Psoas muscle (tissue), 8 donors: ENCODE data around the gene MGA. TPM values are rescaled to one million over a fixed set of nuclear protein-coding genes. Genes with fewer than 3 reads are reported as not detected.
A peak's percentile ranks its signal among the peaks of the same experiment; 100 is the strongest.

Source experiments
- ATAC-seq, 4 donors: fragments of 200-7000 bp; cut with Tn5 transposase; one replicate each; pipeline ENCODE4 v1.9.1; 2020; ENCODE audit warnings: moderate library complexity in 3 of 4, mild to moderate bottlenecking in 2 of 4
- DNase-seq, 2 donors: peaks; one replicate each; pipeline ENCODE4 v3.0.0-alpha.2; 2020
- H3K27ac ChIP-seq: fragments of 200-600 bp; one replicate; pipeline ENCODE4 v1.8.0; 2022
- H3K27me3 ChIP-seq, 3 donors: fragments of 200-600 bp in 1 of 3; one replicate each; pipeline versions ENCODE4 v1.6.1 to v1.8.0; 2013 to 2022; ENCODE audit warnings: low read length in 2 of 3, mild to moderate bottlenecking in 2 of 3, moderate library complexity in 1 of 3; ENCODE audit not compliant: insufficient read depth in 3 of 3
- H3K36me3 ChIP-seq, 2 donors: fragments of 200-600 bp in 1 of 2; one replicate each; pipeline versions ENCODE4 v1.6.1 to v1.8.0; 2013 to 2022; ENCODE audit warnings: low read depth in 1 of 2, mild to moderate bottlenecking in 1 of 2, moderate library complexity in 1 of 2; ENCODE audit not compliant: insufficient read depth in 1 of 2
- H3K4me1 ChIP-seq: fragments of 200-600 bp; one replicate; pipeline ENCODE4 v1.8.0; 2022
- H3K4me3 ChIP-seq: fragments of 200-600 bp; one replicate; pipeline ENCODE4 v1.8.0; 2022; ENCODE audit warnings: mild to moderate bottlenecking
- H3K9me3 ChIP-seq: fragments of 200-600 bp; one replicate; pipeline ENCODE4 v1.8.0; 2022
- WGBS, 3 donors: extraction: QIAGEN DNeasy Blood & Tissue Kit; methylation state at CpG; one replicate each; pipeline versions ENCODE4 v1.1.6 to v1.1.7; 2013; 5-methylcytosine and 5-hydroxymethylcytosine counted together
- intact Hi-C, 2 donors: fragments of 100-400 bp; cut with DNase I; formaldehyde crosslinking; loops; one replicate each; pipeline versions ENCODE4 v1.11.0 to v1.14.2; 2022
- polyA plus RNA-seq, 3 donors: library from polyadenylated mRNA; stranded (reverse); fragments of 200-250 nt; gene quantifications; one replicate each; pipeline ENCODE4 v1.2.3, GENCODE V29; 2013
- total RNA-seq, 4 donors: library from RNA; stranded (reverse); fragmentation: NEBNext Ultra II Directional in 2 of 4; extraction: Animal tissue kit (Norgen Biotek cat#: 25700) in 2 of 4; gene quantifications; one replicate each; pipeline versions ENCODE4 v1.2.1 to v1.2.4, GENCODE V29; 2021 to 2023
- TF ChIP-seq, protein P1 (sequence below): fragments of 200-600 bp; IDR thresholded peaks from one replicate; pipeline ENCODE4 v1.8.0; 2022; ENCODE audit warnings: antibody characterized with exemption
- donor health status: healthy with polysubstance abuse.
- donor health status: DM: no; HTN: no; CAD: no; lungs with moderate emphysema.
- donor health status: Bipolar disorder and iron deficiency.
- donor health status: healthy.
- donor health status: DM: yes; HTN: yes; CAD: no.
- donor health status: DM: no; HTN: no; CAD: no.
- donor health status: DM: no; HTN: no; CAD: no.
- donor health status: DM: yes; HTN: yes; CAD: no.

The MGA gene
- total and polyA plus RNA-seq, 7 donors, result 2.6 to 25.8 (median 13.1) TPM

DNA sequence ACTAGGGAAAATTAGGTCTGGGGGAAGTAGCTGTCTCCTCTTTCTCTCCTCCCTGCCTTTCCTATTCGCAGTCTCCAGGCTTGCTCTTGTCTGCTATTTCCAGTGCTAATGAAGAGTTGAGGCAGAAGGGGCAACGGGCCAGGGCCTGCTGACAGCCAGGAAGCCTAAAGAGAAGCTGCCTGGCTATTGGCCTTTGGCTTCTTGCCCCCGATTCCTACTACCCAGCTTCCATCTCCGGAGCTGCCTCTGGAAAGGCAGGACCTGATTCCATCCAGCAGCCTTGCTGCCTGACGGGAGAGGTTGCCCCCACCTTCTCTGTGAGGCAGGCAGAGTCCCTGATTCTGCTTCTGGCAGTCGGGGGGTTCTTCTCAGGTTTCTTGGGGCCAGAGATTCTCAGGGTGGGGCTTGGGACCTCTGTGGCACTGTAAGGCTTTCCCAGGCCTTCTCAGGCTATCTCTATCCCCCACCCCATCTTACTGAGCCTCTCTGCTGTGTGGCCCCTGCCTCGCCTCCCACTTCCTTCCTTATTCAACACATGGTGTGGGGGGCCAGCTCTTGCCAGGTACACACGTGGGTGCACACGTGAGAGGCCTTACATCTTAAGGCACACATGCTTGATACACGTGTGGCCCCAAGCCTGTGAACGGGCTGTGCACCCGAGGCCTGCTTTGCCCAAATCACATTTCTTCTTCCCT is 149.5 kb downstream of the MGA start:
- 66 to 74% (median 70%) methylated on average over 12 of the region's 12 CpGs for WGBS, 3 donors

DNA sequence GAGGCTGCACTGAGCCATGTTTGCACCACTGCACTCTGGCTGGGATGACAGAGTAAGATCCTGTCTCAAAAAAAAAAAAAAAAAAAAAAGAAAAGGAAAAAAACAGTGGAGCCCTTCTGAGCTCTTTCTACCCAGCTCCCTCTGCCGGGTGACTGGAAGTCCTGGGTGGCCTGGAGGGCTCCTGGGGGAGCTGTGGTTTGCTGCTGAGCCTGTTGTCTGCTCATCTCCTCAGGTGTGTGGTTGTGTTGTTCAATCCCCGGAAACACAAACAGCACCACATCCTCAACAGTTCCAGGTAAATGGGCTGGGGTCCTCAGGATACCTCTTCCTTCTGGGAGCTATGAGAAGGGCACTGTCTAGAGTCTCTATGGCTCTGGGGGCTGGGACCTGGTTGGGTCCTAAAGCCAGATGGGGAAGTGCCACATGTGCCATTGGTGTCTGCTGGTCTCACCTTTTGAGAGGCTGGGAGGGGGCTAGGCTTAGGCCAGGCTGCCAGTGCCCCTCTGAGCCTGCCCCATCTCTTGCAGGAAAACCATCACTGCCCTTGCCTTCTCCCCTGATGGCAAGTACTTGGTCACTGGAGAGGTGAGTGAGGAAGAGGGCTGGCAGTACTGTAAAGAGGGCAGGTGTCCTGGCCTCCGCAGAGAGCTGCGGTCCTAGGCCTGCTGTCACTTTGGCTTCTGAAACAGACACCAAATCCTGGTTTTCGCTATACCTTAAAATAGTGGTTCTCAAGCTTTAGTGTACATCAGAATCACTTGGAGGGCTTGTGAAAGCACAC is 150.6 kb downstream of the MGA start:
- no peak for DNase-seq
- intact Hi-C loops, result loop anchor here (1.0 to 5.0 kb wide), 4 partner anchors 36 to 344 kb away; partner anchors contain the start of genes MAPKBP1 (in 2 of the 2) and TYRO3 (in 1 of the 2)
- WGBS, 3 donors, result 75 to 95% (median 79%) methylated on average over 5 of the region's 5 CpGs
- peak in 1 of 4 donors; percentile 17 for ATAC-seq
- Histone ChIP-seq H3K9me3 (no peaks in the 10 kb centered on the region), H3K27me3 (no peaks in the 10 kb centered on the region), H3K4me3 (no peak overlapping the region), H3K27ac (no peak overlapping the region), H3K4me1 (no peaks in the 10 kb centered on the region), H3K36me3 (peaks cover 3 to 31% of the 10 kb centered on the region in 2 donors)
- TF ChIP-seq, protein P1, sequence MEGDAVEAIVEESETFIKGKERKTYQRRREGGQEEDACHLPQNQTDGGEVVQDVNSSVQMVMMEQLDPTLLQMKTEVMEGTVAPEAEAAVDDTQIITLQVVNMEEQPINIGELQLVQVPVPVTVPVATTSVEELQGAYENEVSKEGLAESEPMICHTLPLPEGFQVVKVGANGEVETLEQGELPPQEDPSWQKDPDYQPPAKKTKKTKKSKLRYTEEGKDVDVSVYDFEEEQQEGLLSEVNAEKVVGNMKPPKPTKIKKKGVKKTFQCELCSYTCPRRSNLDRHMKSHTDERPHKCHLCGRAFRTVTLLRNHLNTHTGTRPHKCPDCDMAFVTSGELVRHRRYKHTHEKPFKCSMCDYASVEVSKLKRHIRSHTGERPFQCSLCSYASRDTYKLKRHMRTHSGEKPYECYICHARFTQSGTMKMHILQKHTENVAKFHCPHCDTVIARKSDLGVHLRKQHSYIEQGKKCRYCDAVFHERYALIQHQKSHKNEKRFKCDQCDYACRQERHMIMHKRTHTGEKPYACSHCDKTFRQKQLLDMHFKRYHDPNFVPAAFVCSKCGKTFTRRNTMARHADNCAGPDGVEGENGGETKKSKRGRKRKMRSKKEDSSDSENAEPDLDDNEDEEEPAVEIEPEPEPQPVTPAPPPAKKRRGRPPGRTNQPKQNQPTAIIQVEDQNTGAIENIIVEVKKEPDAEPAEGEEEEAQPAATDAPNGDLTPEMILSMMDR, result no peak

More for the DNA sequence above, 149.5 kb downstream of the MGA start:
- Histone ChIP-seq H3K4me1 (no peaks in the 10 kb centered on the region), H3K36me3 (peaks cover 3 to 20% of the 10 kb centered on the region in 2 donors), H3K27ac (no peak overlapping the region), H3K9me3 (no peaks in the 10 kb centered on the region), H3K27me3 (no peaks in the 10 kb centered on the region), H3K4me3 (no peak overlapping the region)
- ATAC-seq (no peak), DNase-seq (no peak)
- intact Hi-C loops, result loop anchor here (2.0 to 5.0 kb wide), 3 partner anchors 35 to 342 kb away; partner anchors contain the start of genes MAPKBP1 (in 1 of the 2) and TYRO3 (in 1 of the 2)
- TF ChIP-seq, protein P1, result no peak

DNA sequence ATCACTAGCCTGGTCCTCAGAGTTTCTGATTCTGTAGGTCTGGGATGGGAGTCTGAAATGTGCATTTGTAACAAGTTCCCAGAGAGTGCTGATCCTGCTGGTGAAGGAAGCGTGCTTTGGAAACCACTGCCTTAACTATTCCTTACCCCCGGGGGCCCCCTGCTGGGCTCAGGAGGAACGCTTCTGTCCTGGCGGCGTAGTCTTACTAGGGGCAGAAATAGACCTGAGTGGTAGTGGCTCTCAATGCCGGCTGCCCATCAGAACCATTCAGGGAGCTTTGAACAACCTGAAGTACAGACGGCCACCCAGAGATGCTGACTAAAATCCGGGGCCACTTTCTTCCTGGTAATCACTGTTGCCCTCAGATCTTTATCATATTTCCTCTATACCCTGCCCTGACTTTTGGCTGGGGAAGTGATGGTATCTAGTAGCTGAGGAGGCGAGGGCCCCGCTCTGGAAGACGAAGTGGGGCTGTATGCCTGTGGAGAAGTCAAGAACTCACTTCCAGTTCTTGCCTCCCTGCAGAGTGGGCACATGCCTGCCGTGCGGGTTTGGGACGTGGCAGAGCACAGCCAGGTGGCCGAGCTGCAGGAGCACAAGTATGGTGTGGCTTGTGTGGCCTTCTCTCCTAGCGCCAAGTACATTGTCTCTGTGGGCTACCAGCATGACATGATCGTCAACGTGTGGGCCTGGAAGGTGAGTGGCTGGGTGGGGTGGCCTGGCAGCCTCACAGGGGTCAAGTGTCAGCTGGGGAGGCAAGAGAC is 151.4 kb downstream of the MGA start:
- intact Hi-C loops, result loop anchor here (1.0 to 5.0 kb wide), 4 partner anchors 37 to 344 kb away; partner anchors contain the start of genes MAPKBP1 (in 2 of the 2) and TYRO3 (in 1 of the 2)
- DNase-seq (peak; percentile 86 to 91), ATAC-seq (peak; percentile 95 to 99 (median 98))
- no peaks in the 10 kb centered on the region for H3K9me3 ChIP-seq
- no peak overlapping the region for H3K4me3 ChIP-seq
- 51 to 54% (median 51%) methylated on average over 18 of the region's 18 CpGs for WGBS, 3 donors
- H3K27ac ChIP-seq, result no peak overlapping the region
- H3K27me3 ChIP-seq, result no peaks in the 10 kb centered on the region
- TF ChIP-seq, protein P1, result peak; percentile 92
- peaks cover 3 to 39% of the 10 kb centered on the region in 2 donors for H3K36me3 ChIP-seq
- no peaks in the 10 kb centered on the region for H3K4me1 ChIP-seq

DNA sequence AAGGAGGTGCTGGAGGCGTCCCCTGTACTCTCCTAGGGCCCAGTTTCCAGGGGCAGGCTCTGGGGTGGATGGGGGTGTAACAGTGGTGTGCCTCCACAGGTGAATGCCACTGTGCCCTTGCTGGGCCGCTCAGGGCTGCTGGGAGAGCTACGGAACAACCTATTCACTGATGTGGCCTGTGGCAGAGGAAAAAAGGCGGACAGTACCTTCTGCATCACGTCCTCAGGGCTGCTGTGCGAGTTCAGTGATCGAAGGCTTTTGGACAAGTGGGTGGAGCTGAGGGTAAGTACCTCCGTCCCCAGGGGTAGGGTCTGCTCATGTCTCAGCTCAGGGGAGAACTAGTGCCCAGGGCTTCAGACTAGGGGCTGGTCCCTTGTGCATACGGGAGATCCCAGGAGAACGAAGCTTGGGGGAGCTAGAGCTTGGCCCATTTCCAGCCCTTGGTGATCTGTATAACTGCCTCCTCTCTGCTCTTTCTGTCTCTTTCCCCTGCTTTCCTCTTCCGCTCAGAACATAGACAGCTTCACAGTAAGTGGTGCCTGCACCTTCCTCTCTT is 152.7 kb downstream of the MGA start:
- peaks cover 3 to 52% of the 10 kb centered on the region in 2 donors for H3K36me3 ChIP-seq

More for the DNA sequence above, 152.7 kb downstream of the MGA start:
- Histone ChIP-seq H3K4me1 (no peaks in the 10 kb centered on the region), H3K27me3 (no peaks in the 10 kb centered on the region), H3K4me3 (no peak overlapping the region), H3K27ac (no peak overlapping the region), H3K9me3 (no peaks in the 10 kb centered on the region)
- intact Hi-C loops, result loop anchor here in 1 of 2 donors (5.0 kb wide), 2 partner anchors 256 to 346 kb away; partner anchors contain the start of gene TYRO3
- ATAC-seq, result no peak
- 94 to 95% (median 94%) methylated on average over 10 to 11 of the region's 11 CpGs for WGBS, 3 donors
- no peak for DNase-seq
- TF ChIP-seq, protein P1, result no peak
